ENCODE data around the gene METRNL. TPM values are rescaled to one million over a fixed set of nuclear protein-coding genes. Genes with fewer than 3 reads are reported as not detected.
"Not testable (repeated sequence)": the region's sequence is repeated elsewhere in the genome, so short reads cannot be mapped to it uniquely, and the experiment has no call there.

The METRNL gene
- total RNA-seq, 2 experiments from 2014 or later, result 16.9 to 23.3 TPM

DNA sequence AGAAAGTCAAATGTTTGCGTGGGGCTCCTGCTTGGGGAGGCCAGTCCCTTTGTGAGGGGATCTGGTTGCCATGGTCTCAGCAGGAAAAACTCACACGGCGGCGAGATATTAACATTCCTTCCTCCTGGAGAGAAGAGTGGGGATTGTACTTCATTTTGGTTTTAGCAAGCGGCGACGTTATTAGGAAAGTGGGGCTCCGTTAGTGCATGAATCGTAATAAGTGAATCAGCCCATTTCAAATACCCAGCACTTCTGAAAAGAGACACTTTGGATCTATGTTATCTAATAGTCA lies 41.6 kb upstream of the METRNL start:
- DNase-seq (ENCODE audit: low spot score), result no peak
- no peaks in the 10 kb centered on the region for H3K9me2 ChIP-seq (ENCODE audit: insufficient read depth, low read length)
- H3K79me2 ChIP-seq (ENCODE audit: insufficient read depth, low read depth, low read length), result no peaks in the 10 kb centered on the region
- intact Hi-C loops (cut with micrococcal nuclease; ENCODE audit: unreplicated experiment), result no loop called here
- no peak overlapping the region for H3K4me2 ChIP-seq (ENCODE audit: low read length)
- H4K20me1 ChIP-seq (ENCODE audit: insufficient read depth, low read length), result no peaks in the 10 kb centered on the region
- POLR2A ChIA-PET, result no interaction called here
- peaks cover 30% of the 10 kb centered on the region for H3K9me3 ChIP-seq (ENCODE audit: low read length)
- no peak overlapping the region for H2AFZ ChIP-seq (ENCODE audit: low read length)
- CTCF ChIA-PET (ENCODE audit: unreplicated experiment), result no interaction called here
- TF ChIP-seq, protein P1, sequence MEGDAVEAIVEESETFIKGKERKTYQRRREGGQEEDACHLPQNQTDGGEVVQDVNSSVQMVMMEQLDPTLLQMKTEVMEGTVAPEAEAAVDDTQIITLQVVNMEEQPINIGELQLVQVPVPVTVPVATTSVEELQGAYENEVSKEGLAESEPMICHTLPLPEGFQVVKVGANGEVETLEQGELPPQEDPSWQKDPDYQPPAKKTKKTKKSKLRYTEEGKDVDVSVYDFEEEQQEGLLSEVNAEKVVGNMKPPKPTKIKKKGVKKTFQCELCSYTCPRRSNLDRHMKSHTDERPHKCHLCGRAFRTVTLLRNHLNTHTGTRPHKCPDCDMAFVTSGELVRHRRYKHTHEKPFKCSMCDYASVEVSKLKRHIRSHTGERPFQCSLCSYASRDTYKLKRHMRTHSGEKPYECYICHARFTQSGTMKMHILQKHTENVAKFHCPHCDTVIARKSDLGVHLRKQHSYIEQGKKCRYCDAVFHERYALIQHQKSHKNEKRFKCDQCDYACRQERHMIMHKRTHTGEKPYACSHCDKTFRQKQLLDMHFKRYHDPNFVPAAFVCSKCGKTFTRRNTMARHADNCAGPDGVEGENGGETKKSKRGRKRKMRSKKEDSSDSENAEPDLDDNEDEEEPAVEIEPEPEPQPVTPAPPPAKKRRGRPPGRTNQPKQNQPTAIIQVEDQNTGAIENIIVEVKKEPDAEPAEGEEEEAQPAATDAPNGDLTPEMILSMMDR (conservative IDR thresholded peaks at IDR 0.05; ENCODE audit: low read length), result no peak
- TF ChIP-seq EZH2phosphoT487 (IDR thresholded peaks at IDR 0.05; ENCODE audit: borderline replicate concordance, low read depth, low read length), result no peak
- no peak overlapping the region for H3K4me3 ChIP-seq (ENCODE audit: low read depth, low read length, poor library complexity, severe bottlenecking)
- no TSS peak for BruUV-seq (replicated peaks)
- H3K36me3 ChIP-seq (ENCODE audit: insufficient read depth, low read length), result peaks cover 76% of the 10 kb centered on the region
- H3K27ac ChIP-seq (ENCODE audit: low read depth, low read length, poor library complexity, severe bottlenecking), result no peak overlapping the region
- no peaks in the 10 kb centered on the region for H3K4me1 ChIP-seq (ENCODE audit: insufficient read depth, low read length, poor library complexity, severe bottlenecking)

DNA sequence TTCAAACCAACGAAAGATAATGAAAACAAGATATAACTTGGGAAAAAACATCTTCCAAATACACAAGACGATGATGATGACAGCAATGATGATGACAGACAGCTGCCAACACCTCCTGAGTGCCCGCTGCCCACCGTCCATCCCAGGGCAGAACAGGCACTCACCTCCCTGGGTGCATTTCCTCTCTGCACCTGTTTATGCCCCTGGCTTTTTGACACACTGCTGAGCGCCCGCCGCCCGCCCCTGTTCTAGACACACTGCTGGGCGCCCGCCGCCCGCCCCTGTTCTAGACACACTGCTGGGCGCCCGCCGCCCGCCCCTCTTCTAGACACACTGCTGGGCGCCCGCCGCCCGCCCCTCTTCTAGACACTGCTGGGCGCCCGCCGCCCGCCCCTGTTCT lies 40.4 kb upstream of the METRNL start:
- H3K9me3 ChIP-seq (ENCODE audit: low read length), result peaks cover 38% of the 10 kb centered on the region
- CTCF ChIA-PET (ENCODE audit: unreplicated experiment); H3K4me3 ChIP-seq (ENCODE audit: low read depth, low read length, poor library complexity, severe bottlenecking); DNase-seq (ENCODE audit: low spot score); POLR2A ChIA-PET; H3K9me2 ChIP-seq (ENCODE audit: insufficient read depth, low read length); BruUV-seq (replicated peaks); H4K20me1 ChIP-seq (ENCODE audit: insufficient read depth, low read length); H3K4me1 ChIP-seq (ENCODE audit: insufficient read depth, low read length, poor library complexity, severe bottlenecking); H3K27ac ChIP-seq (ENCODE audit: low read depth, low read length, poor library complexity, severe bottlenecking); intact Hi-C loops (cut with micrococcal nuclease; ENCODE audit: unreplicated experiment); H3K4me2 ChIP-seq (ENCODE audit: low read length); H3K79me2 ChIP-seq (ENCODE audit: insufficient read depth, low read depth, low read length); H2AFZ ChIP-seq (ENCODE audit: low read length): not testable (repeated sequence)
- peaks cover 81% of the 10 kb centered on the region for H3K36me3 ChIP-seq (ENCODE audit: insufficient read depth, low read length)

DNA sequence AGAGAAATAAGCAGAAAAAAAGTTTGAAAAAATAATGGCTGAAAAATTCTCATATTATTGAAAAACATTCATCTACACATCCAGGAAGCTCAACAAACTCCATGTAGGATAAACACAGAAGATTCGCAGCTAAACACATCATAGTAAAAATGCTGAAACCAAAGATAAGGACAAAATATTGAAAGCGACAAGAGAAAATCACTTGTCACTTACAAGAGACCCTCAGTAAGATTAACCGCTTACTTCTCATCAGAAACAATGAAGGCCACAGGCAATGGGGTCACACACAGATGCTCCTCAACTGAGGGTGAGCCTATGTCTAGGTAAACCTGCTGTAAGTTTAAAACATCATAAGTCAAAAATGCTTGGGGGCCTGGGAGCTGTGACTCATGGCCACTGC lies 38.1 kb upstream of the METRNL start:
- no peak overlapping the region for H3K4me2 ChIP-seq (ENCODE audit: low read length)
- no peak overlapping the region for H3K27ac ChIP-seq (ENCODE audit: low read depth, low read length, poor library complexity, severe bottlenecking)
- no peak overlapping the region for H2AFZ ChIP-seq (ENCODE audit: low read length)
- BruUV-seq (replicated peaks), result no TSS peak
- intact Hi-C loops (cut with micrococcal nuclease; ENCODE audit: unreplicated experiment), result no loop called here
- H3K36me3 ChIP-seq (ENCODE audit: insufficient read depth, low read length), result peaks cover 75% of the 10 kb centered on the region
- H4K20me1 ChIP-seq (ENCODE audit: insufficient read depth, low read length), result no peaks in the 10 kb centered on the region
- H3K4me1 ChIP-seq (ENCODE audit: insufficient read depth, low read length, poor library complexity, severe bottlenecking), result no peaks in the 10 kb centered on the region
- ChIA-PET POLR2A (interaction anchor here (0.9 kb wide), 1 partner anchor 156 kb away, joined by 3 read pairs; no protein-coding TSS in a partner anchor), CTCF (ENCODE audit: unreplicated experiment) (no interaction called here)
- no peaks in the 10 kb centered on the region for H3K9me2 ChIP-seq (ENCODE audit: insufficient read depth, low read length)
- peak; percentile 40 for DNase-seq (ENCODE audit: low spot score)
- H3K9me3 ChIP-seq (ENCODE audit: low read length), result peaks cover 38% of the 10 kb centered on the region
- TF ChIP-seq, protein P1 (conservative IDR thresholded peaks at IDR 0.05; ENCODE audit: low read length), result no peak
- H3K4me3 ChIP-seq (ENCODE audit: low read depth, low read length, poor library complexity, severe bottlenecking), result no peak overlapping the region
- H3K79me2 ChIP-seq (ENCODE audit: insufficient read depth, low read depth, low read length), result no peaks in the 10 kb centered on the region

All from OCI-LY7 (cell line).